Adrenal gland (tissue), 12 donors: ENCODE results near the gene MSLN. TPM values are rescaled to one million over a fixed set of nuclear protein-coding genes. Genes with fewer than 3 reads are reported as not detected.

Experiments used
- DNase-seq, 7 donors: peaks; one replicate each; pipeline ENCODE4 v3.0.0-alpha.2; 2019 to 2020
- H3K27ac ChIP-seq, 5 donors: fragments of 200-600 bp; sonication (generic) in 4 of 5; 1 replicate in 3 of 5; 2 replicates in 2 of 5; pipeline versions ENCODE4 v1.5.1 to v1.8.0; 2016 to 2020; ENCODE audit warnings: mild to moderate bottlenecking in 1 of 5
- H3K27me3 ChIP-seq: fragments of 200-600 bp; 2 replicates; pipeline ENCODE4 v1.8.0; 2021
- H3K36me3 ChIP-seq, 2 donors: fragments of 200-600 bp; replicated peaks in 1 of 2; 1 replicate in 1 of 2; 2 replicates in 1 of 2; pipeline versions ENCODE4 v1.5.1 to v1.8.0; 2018 to 2022
- H3K4me1 ChIP-seq, 2 donors: fragments of 200-600 bp; replicated peaks in 1 of 2; 1 replicate in 1 of 2; 2 replicates in 1 of 2; pipeline versions ENCODE4 v1.5.1 to v1.8.0; 2018 to 2021
- H3K4me3 ChIP-seq, 4 donors: fragments of 200-600 bp; sonication (generic) in 3 of 4; one replicate each; pipeline ENCODE4 v1.5.1; 2016 to 2018
- H3K9me3 ChIP-seq, 3 donors: fragments of 200-600 bp; sonication (generic) in 1 of 3; replicated peaks in 1 of 3; 1 replicate in 2 of 3; 2 replicates in 1 of 3; pipeline versions ENCODE4 v1.5.1 to v1.8.0; 2016 to 2021
- POLR2A ChIP-seq, 2 donors: fragments of 450-650 bp; IDR thresholded peaks; one replicate each; pipeline ENCODE4 v1.6.1; 2017; ENCODE audit warnings: antibody characterized with exemption in 2 of 2, mild to moderate bottlenecking in 2 of 2, moderate library complexity in 1 of 2
- WGBS, 4 donors: extraction: QIAGEN DNeasy Blood & Tissue Kit in 2 of 4; methylation state at CpG; one replicate each; pipeline versions ENCODE4 v1.1.5 to v1.1.7; 2013 to 2017; 5-methylcytosine and 5-hydroxymethylcytosine counted together
- intact Hi-C, 2 donors: fragments of 100-400 bp; cut with DNase I; formaldehyde crosslinking; loops; one replicate each; pipeline versions ENCODE4 v1.14.1 to v1.15.0; 2022 to 2023
- polyA plus RNA-seq, 3 donors: library from polyadenylated mRNA; stranded (reverse); fragments of 200-250 nt in 2 of 3; fragments of 350-450 nt in 1 of 3; fragmentation: Illumina TruSeq in 1 of 3; extraction: RNeasy Lipid Tissue Mini Kit (QIAGEN cat#74804) in 1 of 3; gene quantifications; one replicate each; pipeline ENCODE4 v1.2.3, GENCODE V29; 2013 to 2014
- total RNA-seq, 9 donors: library from RNA; depleted of rRNA in 4 of 9; stranded (reverse); fragments of >200 nt in 4 of 9; fragments of 120-200 nt in 1 of 9; fragmentation: NEBNext Ultra II Directional in 1 of 9; extraction: Animal tissue kit (Norgen Biotek cat#: 25700) in 1 of 9; gene quantifications; one replicate each; pipeline versions ENCODE4 v1.1.0 to v1.2.4, GENCODE V29; 2013 to 2023
- TF ChIP-seq, protein P1 (sequence below), 6 experiments: fragments of 450-650 bp in 4 of 6; fragments of 200-600 bp in 2 of 6; sonication (generic) in 1 of 6; IDR thresholded peaks; 1 replicate in 5 of 6; 2 replicates in 1 of 6; pipeline versions ENCODE4 v1.5.1 to v1.8.0; 2016 to 2021; ENCODE audit warnings: antibody characterized with exemption in 6 of 6, mild to moderate bottlenecking in 2 of 6, moderate library complexity in 1 of 6
- donor health status: healthy with polysubstance abuse.
- donor health status: Bipolar disorder and iron deficiency.
- donor health status: DM: yes; HTN: yes; CAD: no.
- donor health status: DM: no; HTN: no; CAD: no.
- donor health status: DM: no; HTN: no; CAD: no.
- donor health status: DM: yes; HTN: yes; CAD: no.

MSLN gene
- total and polyA plus RNA-seq, 12 donors, result 0.13 to 0.46 (median 0.30) TPM; not detected in 8

DNA sequence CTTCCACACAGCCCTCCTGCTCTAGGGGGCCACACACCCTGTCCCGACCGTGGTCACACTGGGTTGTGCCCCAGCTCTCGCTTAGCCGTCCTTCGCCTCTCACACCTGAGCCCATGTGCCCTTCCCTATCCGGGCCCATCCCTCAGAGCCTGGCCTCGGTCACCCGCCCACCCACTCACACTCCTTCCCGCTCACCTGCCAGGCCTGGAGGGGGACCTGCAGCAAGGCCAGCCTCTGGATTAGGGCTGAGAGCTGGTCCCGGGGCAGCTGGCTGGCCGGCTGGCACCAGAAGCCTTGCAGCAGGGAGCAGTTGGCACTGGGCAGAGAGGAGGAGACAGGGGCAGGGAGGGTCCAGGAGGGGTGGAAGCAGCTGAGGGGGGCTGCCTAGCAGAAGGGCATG is 17.9 kb downstream of the MSLN start:
- no peak for TF ChIP-seq POLR2A (IDR thresholded peaks at IDR 0.05)
- TF ChIP-seq, protein P1, sequence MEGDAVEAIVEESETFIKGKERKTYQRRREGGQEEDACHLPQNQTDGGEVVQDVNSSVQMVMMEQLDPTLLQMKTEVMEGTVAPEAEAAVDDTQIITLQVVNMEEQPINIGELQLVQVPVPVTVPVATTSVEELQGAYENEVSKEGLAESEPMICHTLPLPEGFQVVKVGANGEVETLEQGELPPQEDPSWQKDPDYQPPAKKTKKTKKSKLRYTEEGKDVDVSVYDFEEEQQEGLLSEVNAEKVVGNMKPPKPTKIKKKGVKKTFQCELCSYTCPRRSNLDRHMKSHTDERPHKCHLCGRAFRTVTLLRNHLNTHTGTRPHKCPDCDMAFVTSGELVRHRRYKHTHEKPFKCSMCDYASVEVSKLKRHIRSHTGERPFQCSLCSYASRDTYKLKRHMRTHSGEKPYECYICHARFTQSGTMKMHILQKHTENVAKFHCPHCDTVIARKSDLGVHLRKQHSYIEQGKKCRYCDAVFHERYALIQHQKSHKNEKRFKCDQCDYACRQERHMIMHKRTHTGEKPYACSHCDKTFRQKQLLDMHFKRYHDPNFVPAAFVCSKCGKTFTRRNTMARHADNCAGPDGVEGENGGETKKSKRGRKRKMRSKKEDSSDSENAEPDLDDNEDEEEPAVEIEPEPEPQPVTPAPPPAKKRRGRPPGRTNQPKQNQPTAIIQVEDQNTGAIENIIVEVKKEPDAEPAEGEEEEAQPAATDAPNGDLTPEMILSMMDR (IDR thresholded peaks at IDR 0.05), result no peak
- WGBS, 4 donors, result 74 to 85% (median 78%) methylated on average over 11 of the region's 11 CpGs

DNA sequence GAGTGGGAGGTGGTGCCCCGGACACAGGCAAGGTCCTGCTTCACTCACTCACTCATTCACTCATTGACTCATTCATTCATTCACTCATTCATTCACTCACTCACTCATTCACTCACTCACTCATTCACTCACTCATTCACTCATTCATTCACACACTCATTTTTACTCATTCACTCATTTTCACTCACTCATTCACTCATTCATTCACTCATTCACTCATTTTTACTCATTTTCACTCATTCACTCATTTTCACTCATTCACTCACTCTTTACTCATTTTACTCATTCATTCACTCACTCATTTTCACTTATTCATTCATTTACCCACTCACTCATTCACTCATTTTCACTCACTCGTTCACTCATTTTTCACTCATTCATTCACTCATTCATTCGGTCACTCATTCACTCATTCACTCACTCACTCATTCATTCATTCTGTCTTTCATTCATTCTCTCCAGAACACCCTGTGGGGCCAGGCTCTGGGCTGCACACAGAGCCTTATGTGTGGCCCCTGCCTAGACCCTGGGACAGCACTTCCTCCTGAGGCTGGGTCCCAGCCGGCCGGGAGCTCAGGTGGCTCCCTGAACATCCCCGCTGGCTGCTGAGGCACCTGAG is 18.5 kb downstream of the MSLN start:
- TF ChIP-seq POLR2A (IDR thresholded peaks at IDR 0.05), result no peak
- TF ChIP-seq, protein P1 (IDR thresholded peaks at IDR 0.05), result no peak
- no peaks in the 10 kb centered on the region for H3K36me3 ChIP-seq
- WGBS, 4 donors, result 72 to 76% (median 75%) methylated on average over 3 to 6 of the region's 6 CpGs
- H3K27ac ChIP-seq, result no peak overlapping the region
- no peak for DNase-seq
- intact Hi-C loops, result no loop called here
- H3K27me3 ChIP-seq, result peaks cover 14% of the 10 kb centered on the region
- no peaks in the 10 kb centered on the region for H3K9me3 ChIP-seq
- H3K4me3 ChIP-seq, result no peak overlapping the region
- peaks cover 3 to 6% of the 10 kb centered on the region in 2 donors for H3K4me1 ChIP-seq

More for the DNA sequence above, 17.9 kb downstream of the MSLN start:
- H3K27ac ChIP-seq, result no peak overlapping the region
- peaks cover 14% of the 10 kb centered on the region for H3K27me3 ChIP-seq
- no peak overlapping the region for H3K4me3 ChIP-seq
- no peaks in the 10 kb centered on the region for H3K36me3 ChIP-seq
- no peak for DNase-seq
- H3K9me3 ChIP-seq, result no peaks in the 10 kb centered on the region
- intact Hi-C loops, result no loop called here
- peaks cover 0 to under 1% of the 10 kb centered on the region in 2 donors for H3K4me1 ChIP-seq

DNA sequence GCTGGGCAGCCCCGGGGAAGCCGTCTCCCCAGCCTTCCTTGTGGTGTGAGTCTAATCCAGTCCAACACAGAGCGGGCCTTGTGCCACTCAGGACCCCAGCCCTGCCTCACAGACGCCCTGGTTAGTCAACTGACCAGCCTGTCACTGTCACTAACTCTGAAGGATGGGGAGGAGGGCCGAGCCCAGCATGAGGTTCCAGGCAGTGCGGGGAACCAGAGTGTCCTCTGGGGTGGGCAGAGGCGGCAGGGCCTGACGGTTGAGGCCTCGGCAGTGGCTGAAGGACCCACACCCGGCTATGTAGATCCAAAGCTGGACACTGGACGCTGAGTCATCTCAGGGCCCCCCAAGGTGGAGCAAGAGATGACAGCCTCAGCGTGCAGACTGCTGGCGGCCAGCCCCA is 19.0 kb downstream of the MSLN start:
- Histone ChIP-seq H3K4me3 (no peak overlapping the region), H3K36me3 (no peaks in the 10 kb centered on the region), H3K9me3 (no peaks in the 10 kb centered on the region), H3K27ac (no peak overlapping the region), H3K4me1 (peaks cover 4 to 7% of the 10 kb centered on the region in 2 donors), H3K27me3 (peaks cover 14% of the 10 kb centered on the region)
- WGBS, 4 donors, result 40 to 75% (median 68%) methylated on average over 2 to 13 of the region's 13 CpGs; no CpG with 5 or more reads in 1 of the 4 donors
- no peak for DNase-seq
- intact Hi-C loops, result no loop called here
- no peak for TF ChIP-seq POLR2A (IDR thresholded peaks at IDR 0.05)
- TF ChIP-seq, protein P1 (IDR thresholded peaks at IDR 0.05), result no peak

DNA sequence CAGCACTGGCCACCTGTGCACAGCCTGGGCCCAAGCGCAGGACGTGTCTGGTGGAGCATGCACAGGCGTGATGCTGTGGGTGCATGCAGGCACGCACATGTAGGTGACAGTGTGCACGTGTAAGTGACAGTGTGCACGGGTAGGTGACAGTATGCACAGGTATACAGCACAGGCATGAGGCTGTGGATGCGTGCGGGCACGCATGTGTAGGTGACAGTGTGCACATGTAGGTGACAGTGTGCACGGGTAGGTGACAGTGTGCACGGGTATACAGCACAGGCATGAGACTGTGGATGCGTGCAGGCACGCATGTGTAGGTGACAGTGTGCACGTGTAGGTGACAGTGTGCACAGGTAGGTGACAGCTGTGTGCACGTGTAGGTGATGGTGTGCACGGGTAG is 19.8 kb downstream of the MSLN start:
- Histone ChIP-seq H3K9me3 (no peaks in the 10 kb centered on the region), H3K27ac (no peak overlapping the region), H3K36me3 (no peaks in the 10 kb centered on the region), H3K27me3 (peaks cover 14% of the 10 kb centered on the region), H3K4me3 (no peak overlapping the region), H3K4me1 (peaks cover 4 to 7% of the 10 kb centered on the region in 2 donors)
- intact Hi-C loops, result loop anchor here in 1 of 2 donors (5.0 kb wide), 1 partner anchor 73 kb away; the partner anchor contains the start of gene FBXL16
- no peak for DNase-seq
- no peak for TF ChIP-seq POLR2A (IDR thresholded peaks at IDR 0.05)
- TF ChIP-seq, protein P1 (IDR thresholded peaks at IDR 0.05), result no peak
- 71 to 82% (median 78%) methylated on average over 13 to 16 of the region's 16 CpGs for WGBS, 4 donors
